GM12865 (cell line): ENCODE data around the gene PTPRM.

ENCODE experiments used
- DNase-seq: peaks from one replicate; pipeline ENCODE4 v3.0.0; 2010; ENCODE audit warnings: low read depth
- H3K4me3 ChIP-seq: 2 replicates; pipeline ENCODE4 v1.5.1; 2011; ENCODE audit warnings: mild to moderate bottlenecking, low read depth, low read length, control low read depth
- CTCF ChIP-seq: IDR thresholded peaks from 2 replicates; pipeline ENCODE4 v1.5.1; 2011; ENCODE audit warnings: low read length, control low read depth, low read depth, inconsistent platforms; ENCODE audit not compliant: insufficient read depth; ENCODE audit errors: missing control alignments

Gene PTPRM

GRCh38 chr18:8413189-8413588 is 846.1 kb downstream of the PTPRM start:
- no peak for DNase-seq
- no peak for TF ChIP-seq CTCF
- H3K4me3 ChIP-seq: no peak overlapping the region

GRCh38 chr18:8413751-8414150 is 846.6 kb downstream of the PTPRM start:
- no peak for DNase-seq
- no peak for TF ChIP-seq CTCF
- no peak overlapping the region for H3K4me3 ChIP-seq

GRCh38 chr18:8416212-8417019 is 849.3 kb downstream of the PTPRM start:
- H3K4me3 ChIP-seq: no peak overlapping the region
- TF ChIP-seq CTCF: no peak
- no peak for DNase-seq

- no peak overlapping the region for H3K4me3 ChIP-seq
- TF ChIP-seq CTCF: no peak
- DNase-seq: no peak
Measured at GRCh38 chr18:8422391-8422790, 855.3 kb downstream of the PTPRM start.

- no peak overlapping the region for H3K4me3 ChIP-seq
- no peak for DNase-seq
- no peak for TF ChIP-seq CTCF
Measured at GRCh38 chr18:8423051-8423557, 856.0 kb downstream of the PTPRM start.

- DNase-seq: no peak
- TF ChIP-seq CTCF: no peak
- H3K4me3 ChIP-seq: no peak overlapping the region
Measured at GRCh38 chr18:8424481-8424880, 857.4 kb downstream of the PTPRM start.
